DOHH2 (cell line): ENCODE results near the gene DES.
A peak's percentile ranks its signal among the peaks of the same experiment; 100 is the strongest.

Experiments
- H3F3A ChIP-seq: fragments of 200-600 bp; sonication (generic), shearing (Covaris generic); 2 replicates; pipeline ENCODE4 v1.6.0; 2016; ENCODE audit warnings: antibody characterized with exemption, mild to moderate bottlenecking; ENCODE audit not compliant: control insufficient read depth, insufficient read depth
- H3K27ac ChIP-seq: fragments of 200-600 bp; sonication (generic); 2 replicates; pipeline ENCODE4 v1.5.1; 2014; ENCODE audit warnings: low read depth, mild to moderate bottlenecking, low read length, moderate library complexity
- H3K27me3 ChIP-seq: fragments of 200-600 bp; sonication (generic); 2 replicates; pipeline ENCODE4 v1.6.1; 2014; ENCODE audit warnings: mild to moderate bottlenecking, low read length, mixed read lengths; ENCODE audit not compliant: control insufficient read depth
- H3K36me3 ChIP-seq: fragments of 200-600 bp; sonication (generic); 2 replicates; pipeline ENCODE4 v1.6.1; 2014; ENCODE audit warnings: mild to moderate bottlenecking, low read length, moderate library complexity, mixed read lengths; ENCODE audit not compliant: control insufficient read depth
- H3K4me1 ChIP-seq: fragments of 200-600 bp; sonication (generic); 2 replicates; pipeline ENCODE4 v1.6.1; 2014; ENCODE audit warnings: mild to moderate bottlenecking, low read length, mixed read lengths; ENCODE audit not compliant: control insufficient read depth
- H3K4me2 ChIP-seq: fragments of 200-600 bp; sonication (generic); 2 replicates; pipeline ENCODE4 v1.6.0; 2014; ENCODE audit warnings: mild to moderate bottlenecking, low read length, moderate library complexity
- H3K4me3 ChIP-seq: fragments of 200-600 bp; sonication (generic); 2 replicates; pipeline ENCODE4 v1.5.1; 2014; ENCODE audit warnings: mild to moderate bottlenecking, low read length, mixed read lengths
- H3K79me2 ChIP-seq: fragments of 200-600 bp; sonication (generic); 2 replicates; pipeline ENCODE4 v1.6.1; 2014; ENCODE audit warnings: mild to moderate bottlenecking, low read length, mixed read lengths; ENCODE audit not compliant: control insufficient read depth
- H3K9me2 ChIP-seq: fragments of 200-600 bp; sonication (generic); replicated peaks from 2 replicates; pipeline ENCODE4 v1.6.1; 2014; ENCODE audit warnings: mild to moderate bottlenecking, low read length, mixed read lengths; ENCODE audit not compliant: control insufficient read depth
- H3K9me3 ChIP-seq: fragments of 200-600 bp; sonication (generic); 2 replicates; pipeline ENCODE4 v1.6.1; 2014; ENCODE audit warnings: antibody characterized with exemption, low read length, mixed read lengths; ENCODE audit not compliant: control insufficient read depth, insufficient read depth
- H4K20me1 ChIP-seq: fragments of 200-600 bp; sonication (generic); 2 replicates; pipeline ENCODE4 v1.6.0; 2014; ENCODE audit warnings: low read depth, mild to moderate bottlenecking, antibody characterized with exemption, low read length, moderate library complexity; ENCODE audit not compliant: control insufficient read depth, insufficient read depth
- CTCF ChIP-seq: fragments of 200-600 bp; sonication (generic); IDR thresholded peaks from one replicate; pipeline ENCODE4 v1.5.1; 2014; ENCODE audit warnings: antibody characterized with exemption, mild to moderate bottlenecking, low read depth, low read length; ENCODE audit not compliant: poor library complexity, severe bottlenecking
- EZH2phosphoT487 ChIP-seq: fragments of 200-600 bp; sonication (generic); IDR thresholded peaks from 2 replicates; pipeline ENCODE4 v1.6.1; 2017; ENCODE audit warnings: borderline replicate concordance, mild to moderate bottlenecking, antibody characterized with exemption, low read length, moderate library complexity, mixed read lengths

Gene DES

GRCh38 chr2:219475278-219475677 lies 57.1 kb downstream of the DES start:
- Histone ChIP-seq H3K79me2 (no peaks in the 10 kb centered on the region), H3K4me1 (no peaks in the 10 kb centered on the region), H4K20me1 (no peaks in the 10 kb centered on the region), H3K4me2 (no peak overlapping the region), H3K4me3 (no peak overlapping the region), H3K27ac (no peak overlapping the region), H3K9me2 (no peaks in the 10 kb centered on the region), H3K9me3 (no peaks in the 10 kb centered on the region), H3F3A (no peaks in the 10 kb centered on the region), H3K36me3 (no peaks in the 10 kb centered on the region), H3K27me3 (no peaks in the 10 kb centered on the region)
- TF ChIP-seq EZH2phosphoT487 (no peak), CTCF (no peak)

GRCh38 chr2:219475697-219476651 lies 57.8 kb downstream of the DES start:
- Histone ChIP-seq H3K4me2 (no peak overlapping the region), H3K4me3 (no peak overlapping the region)

More at GRCh38 chr2:219475697-219476651, 57.8 kb downstream of the DES start:
- H3K9me3 ChIP-seq: no peaks in the 10 kb centered on the region
- H3K4me1 ChIP-seq: no peaks in the 10 kb centered on the region
- H3K79me2 ChIP-seq: no peaks in the 10 kb centered on the region
- H3K27ac ChIP-seq: no peak overlapping the region
- H3K36me3 ChIP-seq: no peaks in the 10 kb centered on the region
- no peaks in the 10 kb centered on the region for H3K9me2 ChIP-seq
- no peaks in the 10 kb centered on the region for H3K27me3 ChIP-seq
- no peaks in the 10 kb centered on the region for H3F3A ChIP-seq
- H4K20me1 ChIP-seq: no peaks in the 10 kb centered on the region
- no peak for TF ChIP-seq EZH2phosphoT487
- TF ChIP-seq CTCF: peak; percentile 96
